ENCODE measurements around the gene FLRT2.
A peak's percentile ranks its signal among the peaks of the same experiment; 100 is the strongest.

The FLRT2 gene

DNA sequence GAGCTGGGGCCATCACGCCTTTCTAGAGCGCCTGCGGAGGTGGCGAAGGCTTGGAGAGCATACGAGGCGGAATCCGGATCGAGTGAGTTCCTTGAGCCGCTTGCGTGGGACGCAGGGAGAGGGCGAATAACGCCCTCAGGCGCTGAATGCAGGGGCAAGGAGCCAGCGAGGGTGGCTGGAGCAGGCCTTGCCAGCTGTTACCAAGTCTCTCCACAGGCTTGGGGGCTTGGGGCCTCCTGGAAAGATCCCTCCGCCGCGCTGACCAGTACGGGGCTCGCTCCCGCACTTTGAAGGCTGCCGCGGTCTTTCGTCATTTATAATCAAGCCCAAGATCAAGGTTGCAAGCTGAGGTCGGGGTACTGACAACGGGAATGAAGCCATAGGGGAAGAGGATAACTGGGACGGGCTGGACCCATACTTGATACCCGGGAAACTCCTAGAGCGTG, 1.2 kb downstream of the FLRT2 start:
- no peak for DNase-seq (ENCODE audit: low spot score)
- no peak for FAIRE-seq

GRCh38 chr14:85531587-85532373, 1.8 kb downstream of the FLRT2 start:
- FAIRE-seq (no peak), DNase-seq (ENCODE audit: low spot score) (no peak)

DNA sequence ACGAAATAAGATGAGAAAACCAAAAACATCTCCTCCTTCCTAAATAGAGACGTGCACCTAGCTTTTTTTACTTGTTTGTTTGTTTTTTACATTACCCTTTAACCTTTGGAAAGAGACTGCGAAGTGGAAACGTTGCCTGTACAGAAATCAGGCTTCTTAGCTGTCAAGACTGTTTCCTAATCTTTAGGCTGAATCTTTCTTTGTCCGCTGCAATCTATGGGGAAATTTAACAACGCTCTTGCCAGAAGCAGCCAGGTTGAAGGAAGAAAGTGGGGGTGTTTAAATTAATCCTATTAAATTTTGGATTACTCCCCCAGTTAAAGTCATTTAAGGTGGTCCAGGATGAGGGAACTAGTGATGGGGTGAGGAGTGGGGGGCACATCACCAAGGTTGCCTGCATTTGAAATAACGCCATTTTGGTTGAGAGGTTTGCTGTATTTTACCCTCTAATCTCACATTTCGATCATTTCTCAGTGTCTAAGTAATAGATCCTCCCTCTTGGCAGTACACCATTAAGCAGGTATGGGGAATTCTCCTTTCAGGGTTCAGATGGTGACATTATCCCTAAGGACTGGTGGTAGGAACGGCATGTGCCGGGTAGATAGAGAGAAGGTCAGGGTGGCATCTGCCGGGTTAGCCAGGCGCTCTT, 2.6 kb downstream of the FLRT2 start:
- no peak for FAIRE-seq
- no peak for DNase-seq (ENCODE audit: low spot score)

DNA sequence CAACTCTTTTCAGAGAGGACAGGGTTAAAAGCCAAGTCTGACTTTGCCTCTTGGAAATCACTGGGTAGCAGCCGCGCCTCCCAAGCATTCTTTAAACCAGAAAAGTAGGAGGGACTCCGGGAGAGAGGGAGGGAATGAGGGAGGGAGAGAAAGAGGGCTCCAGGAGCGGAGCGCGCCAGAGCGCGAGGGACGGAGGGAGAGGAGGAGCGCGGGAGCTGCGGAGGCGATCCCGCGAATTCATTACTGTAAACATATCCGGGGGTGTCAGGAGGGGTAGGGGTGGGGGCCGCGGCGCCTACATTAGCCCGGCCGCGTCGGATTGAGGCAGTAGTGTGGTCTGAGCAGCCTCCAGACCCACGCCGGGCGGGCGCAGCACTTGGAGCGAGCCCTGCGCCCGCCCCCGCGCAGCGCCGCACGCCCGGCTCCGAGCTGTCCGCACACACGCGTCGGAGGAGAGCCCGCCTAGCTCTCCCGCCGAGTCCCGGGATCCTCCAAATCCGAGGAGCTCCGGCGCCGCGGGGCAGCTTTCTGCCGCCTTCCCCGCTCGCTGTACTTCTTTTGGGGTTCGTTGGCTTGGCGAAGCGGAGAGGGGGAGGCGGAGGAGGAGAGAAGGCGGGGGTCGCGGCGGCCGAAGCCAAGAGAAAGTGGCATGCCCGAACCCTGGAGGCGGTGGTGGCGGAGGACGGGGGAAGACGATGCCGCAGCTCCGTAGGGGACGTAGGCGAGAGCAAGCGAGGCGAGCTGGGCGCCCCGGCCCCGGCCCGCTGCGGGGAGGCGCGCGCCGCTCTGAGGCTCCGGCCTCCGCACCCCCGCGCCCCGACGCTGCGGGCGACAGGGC, 3.3 kb downstream of the FLRT2 start:
- DNase-seq (ENCODE audit: low spot score) (no peak), FAIRE-seq (no peak)

DNA sequence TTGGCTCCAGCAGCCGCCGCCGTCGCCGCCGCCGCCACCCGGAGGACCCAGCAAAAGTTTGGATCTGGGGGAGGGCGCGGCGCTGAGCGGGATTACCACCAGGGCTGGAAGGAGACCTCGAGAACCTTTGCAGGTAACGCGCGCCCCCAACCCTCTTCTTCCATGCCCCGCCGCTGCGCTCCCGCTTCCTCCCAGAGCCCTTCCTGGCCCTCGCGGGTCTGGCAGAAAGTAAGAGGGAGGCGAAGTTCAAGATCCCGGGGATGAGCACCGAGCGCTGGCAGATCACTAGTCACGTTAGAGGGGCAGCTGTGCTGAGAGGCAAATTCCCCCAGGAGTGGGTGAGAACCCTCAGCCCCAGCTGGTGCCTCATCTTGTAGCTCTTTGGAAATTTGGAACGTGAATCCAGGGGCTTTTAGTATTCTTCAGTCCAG, 3.9 kb downstream of the FLRT2 start:
- DNase-seq (ENCODE audit: low spot score) = no peak
- FAIRE-seq = no peak

DNA sequence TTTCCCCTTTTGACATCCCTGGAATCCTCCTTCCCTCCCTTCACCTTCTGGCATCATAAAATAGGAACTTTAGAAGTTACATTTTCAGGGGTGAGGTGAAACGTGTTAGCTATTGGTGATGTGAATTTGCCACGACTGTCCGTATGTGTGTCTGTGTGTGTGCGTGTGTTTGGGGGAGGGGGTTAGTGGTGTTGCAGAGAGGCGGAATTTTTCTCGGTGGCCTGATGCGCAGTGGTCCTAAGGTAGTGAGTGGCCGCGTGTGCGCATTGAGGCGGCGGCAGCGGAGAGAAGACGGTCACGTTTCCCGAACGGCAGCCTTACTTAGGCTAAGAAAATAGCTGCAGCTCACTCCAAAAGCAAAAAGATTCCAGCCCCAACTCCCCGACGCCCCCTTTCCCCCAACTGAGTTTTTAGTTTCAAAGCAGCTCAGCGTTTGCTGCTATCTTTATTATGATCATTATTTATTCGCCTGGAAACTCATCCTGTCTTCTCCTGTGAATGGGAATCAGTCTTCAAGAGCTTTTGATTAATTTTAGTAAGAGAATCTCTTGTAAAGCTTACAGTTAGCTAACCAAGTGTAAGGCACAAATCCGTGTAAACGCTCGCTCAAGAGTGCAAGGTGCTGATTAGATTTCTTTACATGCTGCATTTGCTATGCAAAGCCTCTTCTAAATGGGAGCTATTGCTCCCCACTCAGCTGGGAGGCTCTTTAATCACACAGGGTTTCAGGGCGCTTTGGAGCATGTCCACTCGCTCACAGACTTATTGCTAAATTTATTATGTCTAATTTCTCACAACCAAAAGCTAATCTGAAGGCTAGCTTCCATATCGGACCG, 4.7 kb downstream of the FLRT2 start:
- no peak for FAIRE-seq
- DNase-seq (ENCODE audit: low spot score) = no peak

DNA sequence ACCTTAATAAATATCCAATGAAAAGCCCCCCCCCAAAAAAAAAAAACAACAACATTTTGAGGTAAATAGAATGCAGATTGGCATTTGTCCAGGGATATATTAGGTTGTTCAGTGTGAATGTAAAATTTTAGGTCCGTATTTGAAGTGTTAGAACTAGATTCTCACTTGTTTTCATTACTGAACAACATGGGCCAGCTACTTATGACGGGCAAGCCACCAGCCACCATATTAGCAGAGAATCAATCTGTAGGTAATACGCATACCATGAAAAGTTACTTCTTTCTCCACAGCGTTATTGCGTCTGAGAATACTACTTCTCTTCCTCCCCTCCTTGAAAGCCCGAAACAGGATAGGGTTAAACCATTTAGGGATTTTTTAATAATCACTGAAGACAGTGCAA, 5.4 kb downstream of the FLRT2 start:
- DNase-seq (ENCODE audit: low spot score) = no peak
- no peak for FAIRE-seq

DNA sequence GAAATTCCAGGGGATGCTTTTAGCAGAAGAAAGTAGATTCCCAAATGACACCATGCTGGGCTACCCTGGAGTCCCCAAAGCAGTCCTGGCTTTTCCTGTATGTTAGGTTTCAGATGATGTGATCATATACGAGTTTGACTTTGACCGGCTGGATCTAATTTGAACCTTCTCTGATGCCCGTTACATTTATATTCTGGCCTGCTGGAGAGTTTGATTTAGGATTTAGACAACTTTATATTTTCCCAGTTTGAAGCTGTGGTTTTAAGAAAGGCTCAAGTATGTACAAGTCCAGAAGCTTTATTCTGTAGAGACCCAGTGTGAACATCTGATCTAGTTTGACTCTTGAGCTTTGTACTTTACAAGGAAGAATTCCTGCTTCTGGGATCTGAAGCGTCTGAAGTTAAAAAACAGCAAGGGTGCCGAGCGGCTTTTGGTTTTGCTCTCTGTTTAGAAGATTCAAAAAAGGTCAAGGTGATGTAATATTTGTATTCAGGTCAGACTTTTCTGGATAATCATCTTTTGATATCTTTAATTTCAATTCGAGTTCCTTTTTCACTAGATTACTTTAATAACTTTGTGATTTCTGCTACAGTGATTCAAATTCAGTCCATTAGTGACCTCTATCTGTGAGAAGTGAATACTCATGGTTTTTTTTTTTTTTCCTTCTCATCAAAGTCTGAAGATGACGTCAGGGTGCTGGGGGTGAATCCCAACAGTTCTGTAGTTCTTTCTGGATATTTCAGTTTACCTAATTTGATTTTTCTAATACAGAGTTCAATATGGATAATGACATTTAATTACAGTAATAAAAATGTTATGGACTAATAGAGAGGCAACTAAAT, 6.3 kb downstream of the FLRT2 start:
- FAIRE-seq = peak; percentile 37
- DNase-seq (ENCODE audit: low spot score) = peak; percentile 16

- no peak for FAIRE-seq
- no peak for DNase-seq (ENCODE audit: low spot score)
Observed at GRCh38 chr14:85536833-85537190, 6.9 kb downstream of the FLRT2 start.

GRCh38 chr14:85537526-85537925, 7.6 kb downstream of the FLRT2 start:
- FAIRE-seq (no peak), DNase-seq (ENCODE audit: low spot score) (no peak)

- FAIRE-seq (no peak), DNase-seq (ENCODE audit: low spot score) (no peak)
Observed at GRCh38 chr14:85538636-85539035, 8.7 kb downstream of the FLRT2 start.

DNA sequence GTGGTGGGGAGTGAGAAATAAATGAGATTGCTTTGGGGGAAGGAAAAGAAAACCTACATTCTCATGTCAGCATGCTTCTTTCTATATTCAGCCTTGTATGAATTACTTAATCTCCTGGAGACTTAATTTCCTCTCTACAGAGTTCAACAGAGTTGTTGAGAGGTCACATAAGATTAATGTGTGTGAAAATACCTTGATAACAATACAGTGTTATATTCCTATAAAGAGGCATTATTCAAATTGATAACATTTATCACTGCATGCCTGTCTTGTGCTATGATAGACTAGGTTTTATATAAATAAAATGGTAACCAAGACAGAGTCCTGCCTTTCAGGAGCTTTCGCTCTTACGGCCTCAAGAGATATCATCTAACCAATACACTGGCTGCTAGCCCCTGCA, 9.6 kb downstream of the FLRT2 start:
- DNase-seq (ENCODE audit: low spot score) (no peak), FAIRE-seq (no peak)

GRCh38 chr14:85542623-85543022, 12.7 kb downstream of the FLRT2 start:
- DNase-seq (ENCODE audit: low spot score) (no peak), FAIRE-seq (no peak)

GRCh38 chr14:85545738-85546137, 15.8 kb downstream of the FLRT2 start:
- FAIRE-seq = no peak
- DNase-seq (ENCODE audit: low spot score) = no peak

- no peak for DNase-seq (ENCODE audit: low spot score)
Observed at GRCh38 chr14:85546390-85546789, 16.4 kb downstream of the FLRT2 start.

GRCh38 chr14:85549697-85550096, 19.8 kb downstream of the FLRT2 start:
- FAIRE-seq = no peak

More at GRCh38 chr14:85546390-85546789, 16.4 kb downstream of the FLRT2 start:
- FAIRE-seq = no peak

DNA sequence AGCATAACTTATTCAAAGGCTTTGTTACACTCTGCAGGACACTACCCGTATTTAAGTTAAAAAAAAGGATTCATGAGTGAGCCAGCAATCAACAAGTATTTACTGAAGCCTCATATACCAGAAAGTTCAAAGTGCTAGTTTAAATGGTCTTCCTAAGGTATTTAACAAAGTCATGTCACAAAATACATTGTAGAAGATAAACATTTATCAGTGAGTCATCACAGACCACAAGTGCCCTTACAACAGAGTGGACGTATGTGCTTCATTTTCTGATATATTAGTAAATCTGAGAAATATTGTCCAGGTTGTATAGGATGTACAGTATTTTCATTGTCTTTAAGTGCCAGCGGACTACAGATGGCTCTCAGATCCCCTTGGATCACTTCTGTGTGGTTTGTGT, 24.2 kb downstream of the FLRT2 start:
- no peak for FAIRE-seq
- peak; percentile 3 for DNase-seq (ENCODE audit: low spot score)

More at GRCh38 chr14:85549697-85550096, 19.8 kb downstream of the FLRT2 start:
- no peak for DNase-seq (ENCODE audit: low spot score)

DNA sequence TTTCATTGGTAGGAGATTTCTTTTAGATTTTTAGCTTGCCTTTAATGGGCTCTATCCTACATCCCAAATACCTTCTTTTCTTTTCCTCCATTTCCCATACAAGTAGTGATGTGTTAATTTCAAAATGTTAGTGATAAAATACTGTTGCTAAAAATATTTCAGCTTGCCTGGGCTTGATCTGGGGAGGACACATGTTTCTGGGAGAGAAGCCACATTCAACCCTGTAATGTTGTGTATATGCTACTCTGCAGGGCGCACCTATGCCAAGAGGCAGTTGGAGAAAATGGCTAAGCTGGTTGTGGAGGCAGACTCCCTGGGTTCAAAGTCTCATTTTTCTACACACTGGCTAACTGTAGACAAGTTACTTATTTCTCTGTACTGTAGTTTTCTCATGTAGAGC, 26.3 kb downstream of the FLRT2 start:
- no peak for DNase-seq (ENCODE audit: low spot score)
- no peak for FAIRE-seq

- DNase-seq (ENCODE audit: low spot score) (no peak), FAIRE-seq (no peak)
Observed at GRCh38 chr14:85558505-85558904, 28.6 kb downstream of the FLRT2 start.

DNA sequence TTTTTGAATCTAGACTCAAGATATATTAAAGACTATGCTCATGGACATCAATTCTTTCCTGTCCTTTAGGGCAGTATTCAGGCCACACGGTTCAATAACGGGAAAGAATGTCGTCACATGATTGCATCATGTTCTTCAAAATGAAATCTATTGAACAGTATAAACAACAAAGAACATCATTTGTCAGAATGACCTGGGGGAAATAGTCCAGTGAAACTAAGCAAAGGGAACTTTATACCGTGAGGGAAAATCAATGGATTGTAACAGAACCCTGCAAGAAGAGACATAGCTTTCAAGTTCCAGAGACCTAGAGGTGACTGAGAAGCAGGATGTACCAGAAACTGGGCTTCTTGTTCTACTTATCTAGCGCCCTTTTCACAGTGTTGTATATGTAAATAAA, 32.7 kb downstream of the FLRT2 start:
- DNase-seq (ENCODE audit: low spot score) = no peak
- no peak for FAIRE-seq
